DOHH2 (cell line): Measurements from ENCODE around the gene NASP.

ENCODE experiments used
- EZH2phosphoT487 ChIP-seq: fragments of 200-600 bp; sonication (generic); IDR thresholded peaks from 2 replicates; pipeline ENCODE4 v1.6.1; 2017; ENCODE audit warnings: borderline replicate concordance, mild to moderate bottlenecking, antibody characterized with exemption, low read length, moderate library complexity, mixed read lengths
- TF ChIP-seq, protein P1 (sequence below): fragments of 200-600 bp; sonication (generic); IDR thresholded peaks from one replicate; pipeline ENCODE4 v1.5.1; 2014; ENCODE audit warnings: antibody characterized with exemption, mild to moderate bottlenecking, low read depth, low read length; ENCODE audit not compliant: poor library complexity, severe bottlenecking

DNA sequence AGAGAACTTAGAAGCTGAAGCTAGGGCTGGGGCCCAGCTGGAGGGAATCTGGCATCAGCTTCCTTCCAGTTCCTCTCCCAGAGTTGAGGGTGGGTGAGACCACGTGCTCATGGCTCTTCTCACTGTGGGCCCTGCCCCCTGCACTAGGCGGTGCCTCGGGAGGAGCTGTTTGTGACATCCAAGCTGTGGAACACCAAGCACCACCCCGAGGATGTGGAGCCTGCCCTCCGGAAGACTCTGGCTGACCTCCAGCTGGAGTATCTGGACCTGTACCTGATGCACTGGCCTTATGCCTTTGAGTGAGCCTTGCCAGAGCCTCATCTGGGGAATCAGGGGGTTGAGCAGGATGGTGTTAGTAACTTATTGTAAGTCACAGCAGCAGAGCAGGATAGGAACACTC is 17.1 kb upstream of the NASP start:
- TF ChIP-seq, protein P1, sequence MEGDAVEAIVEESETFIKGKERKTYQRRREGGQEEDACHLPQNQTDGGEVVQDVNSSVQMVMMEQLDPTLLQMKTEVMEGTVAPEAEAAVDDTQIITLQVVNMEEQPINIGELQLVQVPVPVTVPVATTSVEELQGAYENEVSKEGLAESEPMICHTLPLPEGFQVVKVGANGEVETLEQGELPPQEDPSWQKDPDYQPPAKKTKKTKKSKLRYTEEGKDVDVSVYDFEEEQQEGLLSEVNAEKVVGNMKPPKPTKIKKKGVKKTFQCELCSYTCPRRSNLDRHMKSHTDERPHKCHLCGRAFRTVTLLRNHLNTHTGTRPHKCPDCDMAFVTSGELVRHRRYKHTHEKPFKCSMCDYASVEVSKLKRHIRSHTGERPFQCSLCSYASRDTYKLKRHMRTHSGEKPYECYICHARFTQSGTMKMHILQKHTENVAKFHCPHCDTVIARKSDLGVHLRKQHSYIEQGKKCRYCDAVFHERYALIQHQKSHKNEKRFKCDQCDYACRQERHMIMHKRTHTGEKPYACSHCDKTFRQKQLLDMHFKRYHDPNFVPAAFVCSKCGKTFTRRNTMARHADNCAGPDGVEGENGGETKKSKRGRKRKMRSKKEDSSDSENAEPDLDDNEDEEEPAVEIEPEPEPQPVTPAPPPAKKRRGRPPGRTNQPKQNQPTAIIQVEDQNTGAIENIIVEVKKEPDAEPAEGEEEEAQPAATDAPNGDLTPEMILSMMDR: no peak
- TF ChIP-seq EZH2phosphoT487: no peak
